NB4 (cell line): ENCODE results near the gene CAMKV.

Experiments
- MAX ChIP-seq: IDR thresholded peaks from 2 replicates; pipeline ENCODE4 v1.6.1; 2011; ENCODE audit warnings: low read depth, low read length
- POLR2A ChIP-seq: IDR thresholded peaks from 2 replicates; pipeline ENCODE4 v1.6.1; 2011; ENCODE audit warnings: mild to moderate bottlenecking; ENCODE audit not compliant: insufficient read length; ENCODE audit errors: extremely low read depth
- TF ChIP-seq, protein P1 (sequence below): IDR thresholded peaks from one replicate; pipeline ENCODE4 v1.5.1; 2012; ENCODE audit warnings: low read depth, low read length

DNA sequence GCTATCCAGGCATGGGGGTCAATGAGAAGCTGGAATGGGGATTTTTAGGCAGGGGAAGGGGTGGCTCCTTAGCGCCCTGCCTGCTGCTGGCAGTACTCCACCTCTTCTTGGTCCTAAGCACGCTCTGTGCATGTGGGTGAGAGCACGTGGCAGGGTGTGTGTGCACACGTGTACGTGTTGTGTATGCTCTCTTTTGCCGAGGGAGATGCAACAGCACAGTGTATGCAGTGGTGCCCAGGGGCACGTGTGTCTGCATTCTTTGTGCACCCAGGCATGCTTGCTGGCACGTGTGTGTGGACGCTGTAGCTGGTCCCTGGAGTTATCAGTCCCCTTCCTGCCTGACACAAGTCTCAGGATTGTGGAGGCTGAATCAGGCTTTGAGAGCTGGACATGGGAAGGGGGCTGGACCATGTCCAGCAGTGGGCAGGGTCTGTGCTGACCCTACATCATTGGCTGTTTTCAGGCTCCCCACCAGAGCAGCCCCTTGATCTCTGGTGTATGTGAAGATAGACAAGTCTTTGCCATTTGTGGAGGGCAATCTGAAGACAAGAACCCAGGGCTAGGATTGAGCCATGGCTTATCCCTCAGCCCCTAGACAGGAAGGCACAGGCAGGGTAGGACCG lies 1.9 kb upstream of the CAMKV start:
- TF ChIP-seq MAX (no peak), POLR2A (no peak)
- TF ChIP-seq, protein P1, sequence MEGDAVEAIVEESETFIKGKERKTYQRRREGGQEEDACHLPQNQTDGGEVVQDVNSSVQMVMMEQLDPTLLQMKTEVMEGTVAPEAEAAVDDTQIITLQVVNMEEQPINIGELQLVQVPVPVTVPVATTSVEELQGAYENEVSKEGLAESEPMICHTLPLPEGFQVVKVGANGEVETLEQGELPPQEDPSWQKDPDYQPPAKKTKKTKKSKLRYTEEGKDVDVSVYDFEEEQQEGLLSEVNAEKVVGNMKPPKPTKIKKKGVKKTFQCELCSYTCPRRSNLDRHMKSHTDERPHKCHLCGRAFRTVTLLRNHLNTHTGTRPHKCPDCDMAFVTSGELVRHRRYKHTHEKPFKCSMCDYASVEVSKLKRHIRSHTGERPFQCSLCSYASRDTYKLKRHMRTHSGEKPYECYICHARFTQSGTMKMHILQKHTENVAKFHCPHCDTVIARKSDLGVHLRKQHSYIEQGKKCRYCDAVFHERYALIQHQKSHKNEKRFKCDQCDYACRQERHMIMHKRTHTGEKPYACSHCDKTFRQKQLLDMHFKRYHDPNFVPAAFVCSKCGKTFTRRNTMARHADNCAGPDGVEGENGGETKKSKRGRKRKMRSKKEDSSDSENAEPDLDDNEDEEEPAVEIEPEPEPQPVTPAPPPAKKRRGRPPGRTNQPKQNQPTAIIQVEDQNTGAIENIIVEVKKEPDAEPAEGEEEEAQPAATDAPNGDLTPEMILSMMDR, result no peak
